ENCODE results near the gene MCF2L2. TPM values are rescaled to one million over a fixed set of nuclear protein-coding genes. Genes with fewer than 3 reads are reported as not detected.

Gene MCF2L2
- total and polyA plus RNA-seq, 2 experiments from 2014 or later: not detected

DNA sequence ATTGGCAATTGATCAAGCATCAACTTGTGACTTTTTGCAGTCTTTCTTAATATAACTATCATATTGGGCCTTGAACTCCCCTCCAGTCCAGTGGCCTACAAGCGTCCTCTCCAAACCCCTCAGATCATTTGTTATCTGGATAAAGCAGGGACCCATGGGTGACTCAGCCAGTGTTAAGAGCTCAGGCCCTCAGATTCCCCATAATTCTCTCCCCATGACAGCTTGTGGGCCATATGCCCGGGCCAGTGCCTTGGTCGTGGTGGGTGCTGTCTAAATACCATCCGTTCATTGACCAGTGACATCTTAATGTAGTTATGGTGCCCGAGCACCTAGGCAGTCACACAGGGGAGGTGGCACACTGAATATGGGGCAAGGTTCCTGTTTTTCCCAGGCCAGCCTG lies 18.1 kb downstream of the MCF2L2 start:
- H3K9me3 ChIP-seq (ENCODE audit: low read depth): no peaks in the 10 kb centered on the region
- no peak for DNase-seq
- no peaks in the 10 kb centered on the region for H3K79me2 ChIP-seq (ENCODE audit: insufficient read depth)
- peaks cover 45% of the 10 kb centered on the region for H3K27me3 ChIP-seq (replicated peaks; ENCODE audit: insufficient read depth)
- WGBS, 2 experiments (ENCODE audit: low coverage in 1 of 2, low lambda C conversion rate in 2 of 2, missing lambda C conversion rate in 2 of 2): 51% methylated on average over 5 of the region's 5 CpGs
- no peaks in the 10 kb centered on the region for H3K9me2 ChIP-seq (ENCODE audit: insufficient read depth)
- H3K4me3 ChIP-seq: no peak overlapping the region
- TF ChIP-seq EZH2 (IDR thresholded peaks at IDR 0.05; ENCODE audit: insufficient read depth, poor library complexity, severe bottlenecking) (no peak), EZH2phosphoT487 (IDR thresholded peaks at IDR 0.05; ENCODE audit: insufficient read depth, low read depth) (no peak)
- H3K36me3 ChIP-seq (ENCODE audit: low read depth): no peaks in the 10 kb centered on the region
- H3K4me1 ChIP-seq (ENCODE audit: insufficient read depth): no peaks in the 10 kb centered on the region
- H3K27ac ChIP-seq: no peak overlapping the region
- H4K20me1 ChIP-seq (ENCODE audit: insufficient read depth): no peaks in the 10 kb centered on the region
- H3F3A ChIP-seq (ENCODE audit: insufficient read depth): no peaks in the 10 kb centered on the region
- in situ Hi-C loops (cut with MboI): no loop called here
- H3K9ac ChIP-seq: no peak overlapping the region
- H2AFZ ChIP-seq: no peak overlapping the region
- H3K4me2 ChIP-seq (ENCODE audit: unreplicated experiment): no peak overlapping the region

DNA sequence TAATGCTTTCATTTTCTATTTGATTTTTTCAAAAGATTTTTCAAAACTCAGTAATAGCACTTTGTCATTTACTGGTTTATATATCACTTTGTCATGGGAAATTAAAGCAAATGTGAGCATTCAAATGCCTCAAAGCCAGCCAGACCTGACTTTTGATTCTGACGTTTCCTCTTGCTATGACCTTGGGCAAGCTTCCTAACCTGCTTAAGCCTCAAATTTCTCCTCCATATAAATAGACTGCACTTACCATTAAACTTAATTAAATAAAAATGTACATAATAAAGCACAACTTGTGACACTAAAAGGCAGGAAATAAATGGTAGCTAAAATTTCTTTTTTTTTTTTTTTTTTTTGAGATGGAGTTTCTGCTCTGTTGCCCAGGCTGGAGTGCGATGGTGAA lies 19.2 kb downstream of the MCF2L2 start:
- in situ Hi-C loops (cut with MboI): no loop called here
- Histone ChIP-seq H3K4me3 (no peak overlapping the region), H3K36me3 (ENCODE audit: low read depth) (no peaks in the 10 kb centered on the region), H3K4me1 (ENCODE audit: insufficient read depth) (no peaks in the 10 kb centered on the region), H4K20me1 (ENCODE audit: insufficient read depth) (no peaks in the 10 kb centered on the region), H3K27ac (no peak overlapping the region), H3K9me2 (ENCODE audit: insufficient read depth) (no peaks in the 10 kb centered on the region), H3K79me2 (ENCODE audit: insufficient read depth) (no peaks in the 10 kb centered on the region), H3K9me3 (ENCODE audit: low read depth) (no peaks in the 10 kb centered on the region), H3K27me3 (replicated peaks; ENCODE audit: insufficient read depth) (peaks cover 41% of the 10 kb centered on the region), H2AFZ (no peak overlapping the region), H3K9ac (no peak overlapping the region), H3F3A (ENCODE audit: insufficient read depth) (no peaks in the 10 kb centered on the region), H3K4me2 (ENCODE audit: unreplicated experiment) (no peak overlapping the region)
- TF ChIP-seq EZH2phosphoT487 (IDR thresholded peaks at IDR 0.05; ENCODE audit: insufficient read depth, low read depth) (no peak), EZH2 (IDR thresholded peaks at IDR 0.05; ENCODE audit: insufficient read depth, poor library complexity, severe bottlenecking) (no peak)
- WGBS, 2 experiments (ENCODE audit: low coverage in 1 of 2, low lambda C conversion rate in 2 of 2, missing lambda C conversion rate in 2 of 2): 58 to 61% methylated on average over 2 of the region's 2 CpGs
- DNase-seq: no peak

DNA sequence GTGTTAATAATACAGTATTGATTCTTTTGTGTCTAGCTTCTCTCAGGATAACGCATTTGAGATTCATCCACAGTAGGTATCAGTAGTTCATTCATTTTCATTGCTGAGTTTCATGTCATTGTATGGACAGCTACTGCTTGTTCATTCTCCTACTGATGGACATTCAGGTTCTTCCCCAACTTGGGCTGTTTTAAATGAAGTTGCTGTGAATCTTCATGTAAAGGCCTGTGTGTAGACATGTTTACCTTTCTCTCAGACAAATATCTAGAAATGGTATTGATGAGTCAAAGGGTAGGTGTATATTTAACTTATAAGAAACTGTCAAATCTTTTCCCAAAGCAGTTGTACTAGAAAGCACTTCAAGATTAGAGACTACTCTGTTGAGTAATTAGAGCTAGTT lies 26.7 kb downstream of the MCF2L2 start:
- 0 to 21% methylated on average over 1 of the region's 1 CpG for WGBS, 2 experiments (ENCODE audit: low coverage in 1 of 2, low lambda C conversion rate in 2 of 2, missing lambda C conversion rate in 2 of 2)
- no peaks in the 10 kb centered on the region for H3K79me2 ChIP-seq (ENCODE audit: insufficient read depth)

DNA sequence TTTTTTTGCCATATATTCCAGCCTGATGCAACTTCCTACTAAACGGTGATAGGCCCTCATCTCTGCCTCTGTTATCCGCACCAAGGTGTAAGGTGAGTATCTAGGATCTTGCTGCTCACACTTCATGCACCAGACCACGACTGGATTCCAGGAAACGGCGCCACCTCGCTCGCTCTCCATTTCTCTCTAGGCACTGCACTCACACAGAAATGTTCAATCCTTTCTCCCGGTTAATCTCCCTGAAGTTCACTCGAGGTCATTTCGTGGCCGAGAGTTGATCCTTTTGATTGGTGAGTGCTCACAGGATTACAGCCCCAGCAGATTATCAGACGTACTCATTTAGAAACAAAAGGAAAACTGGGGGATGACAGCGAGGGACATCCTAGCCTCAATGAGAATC lies 28.1 kb downstream of the MCF2L2 start:
- in situ Hi-C loops (cut with MboI): no loop called here
- H3K9me2 ChIP-seq (ENCODE audit: insufficient read depth): no peaks in the 10 kb centered on the region
- no peak overlapping the region for H3K27ac ChIP-seq
- no peaks in the 10 kb centered on the region for H3F3A ChIP-seq (ENCODE audit: insufficient read depth)
- no peaks in the 10 kb centered on the region for H4K20me1 ChIP-seq (ENCODE audit: insufficient read depth)
- 44 to 49% methylated on average over 13 of the region's 13 CpGs for WGBS, 2 experiments (ENCODE audit: low coverage in 1 of 2, low lambda C conversion rate in 2 of 2, missing lambda C conversion rate in 2 of 2)
- no peak overlapping the region for H3K4me2 ChIP-seq (ENCODE audit: unreplicated experiment)
- H2AFZ ChIP-seq: no peak overlapping the region
- H3K9me3 ChIP-seq (ENCODE audit: low read depth): no peaks in the 10 kb centered on the region
- H3K27me3 ChIP-seq (replicated peaks; ENCODE audit: insufficient read depth): peaks cover 22% of the 10 kb centered on the region
- DNase-seq: no peak
- no peaks in the 10 kb centered on the region for H3K79me2 ChIP-seq (ENCODE audit: insufficient read depth)
- no peak overlapping the region for H3K9ac ChIP-seq
- TF ChIP-seq EZH2 (IDR thresholded peaks at IDR 0.05; ENCODE audit: insufficient read depth, poor library complexity, severe bottlenecking) (no peak), EZH2phosphoT487 (IDR thresholded peaks at IDR 0.05; ENCODE audit: insufficient read depth, low read depth) (no peak)
- no peaks in the 10 kb centered on the region for H3K4me1 ChIP-seq (ENCODE audit: insufficient read depth)
- no peaks in the 10 kb centered on the region for H3K36me3 ChIP-seq (ENCODE audit: low read depth)
- no peak overlapping the region for H3K4me3 ChIP-seq

More for the DNA sequence above, 26.7 kb downstream of the MCF2L2 start:
- no peak overlapping the region for H3K4me3 ChIP-seq
- H3K4me2 ChIP-seq (ENCODE audit: unreplicated experiment): no peak overlapping the region
- H3K36me3 ChIP-seq (ENCODE audit: low read depth): no peaks in the 10 kb centered on the region
- H2AFZ ChIP-seq: no peak overlapping the region
- H3F3A ChIP-seq (ENCODE audit: insufficient read depth): no peaks in the 10 kb centered on the region
- peaks cover 27% of the 10 kb centered on the region for H3K27me3 ChIP-seq (replicated peaks; ENCODE audit: insufficient read depth)
- in situ Hi-C loops (cut with MboI): no loop called here
- no peaks in the 10 kb centered on the region for H3K9me2 ChIP-seq (ENCODE audit: insufficient read depth)
- no peaks in the 10 kb centered on the region for H4K20me1 ChIP-seq (ENCODE audit: insufficient read depth)
- H3K9ac ChIP-seq: no peak overlapping the region
- H3K27ac ChIP-seq: no peak overlapping the region
- H3K4me1 ChIP-seq (ENCODE audit: insufficient read depth): no peaks in the 10 kb centered on the region
- H3K9me3 ChIP-seq (ENCODE audit: low read depth): no peaks in the 10 kb centered on the region
- no peak for TF ChIP-seq EZH2phosphoT487 (IDR thresholded peaks at IDR 0.05; ENCODE audit: insufficient read depth, low read depth)
- TF ChIP-seq EZH2 (IDR thresholded peaks at IDR 0.05; ENCODE audit: insufficient read depth, poor library complexity, severe bottlenecking): no peak
- DNase-seq: no peak
